HEK293T (cell line): ENCODE data around the gene EYA4.
A peak's percentile ranks its signal among the peaks of the same experiment; 100 is the strongest.
"Not testable (repeated sequence)": the region's sequence is repeated elsewhere in the genome, so short reads cannot be mapped to it uniquely, and the experiment has no call there.

Experiments
- CTCF ChIA-PET: fragments of 350-600 bp; formaldehyde crosslinking; extraction: SDS; loops from one replicate; lab custom pipeline; 2021; ENCODE audit warnings: antibody characterized with exemption, inconsistent platforms; lab: Yijun Ruan, JAX
- POLR2A ChIA-PET: fragments of 350-600 bp; formaldehyde crosslinking; extraction: SDS; loops from one replicate; lab custom pipeline; 2020; ENCODE audit warnings: antibody characterized with exemption, inconsistent platforms; lab: Yijun Ruan, JAX
- DNase-seq: peaks from one replicate; pipeline ENCODE4 v3.0.0; 2012; ENCODE audit warnings: mixed read lengths; ENCODE audit errors: extremely low spot score
- ARNT ChIP-seq: fragments of 450-650 bp; IDR thresholded peaks from 2 replicates; pipeline ENCODE4 v1.6.1; 2017; ENCODE audit warnings: mild to moderate bottlenecking
- BHLHE40 ChIP-seq: fragments of 450-650 bp; IDR thresholded peaks from 2 replicates; pipeline ENCODE4 v1.6.1; 2016; ENCODE audit warnings: mild to moderate bottlenecking, moderate library complexity, borderline replicate concordance
- CTBP1 ChIP-seq: fragments of 450-650 bp; IDR thresholded peaks from 2 replicates; pipeline ENCODE4 v1.6.1; 2016; ENCODE audit warnings: borderline replicate concordance
- ELF4 ChIP-seq: fragments of 450-650 bp; IDR thresholded peaks from 2 replicates; pipeline ENCODE4 v1.6.1; 2017; ENCODE audit warnings: antibody characterized with exemption
- FOXA1 ChIP-seq: fragments of 450-650 bp; IDR thresholded peaks from 2 replicates; pipeline ENCODE4 v1.6.1; 2016; ENCODE audit warnings: mild to moderate bottlenecking
- FOXK2 ChIP-seq: fragments of 450-650 bp; IDR thresholded peaks from 2 replicates; pipeline ENCODE4 v1.6.1; 2016; ENCODE audit warnings: mild to moderate bottlenecking
- FOXM1 ChIP-seq: fragments of 450-650 bp; IDR thresholded peaks from 2 replicates; pipeline ENCODE4 v1.6.1; 2017; ENCODE audit warnings: mild to moderate bottlenecking, borderline replicate concordance
- HDGF ChIP-seq: fragments of 450-650 bp; IDR thresholded peaks from 2 replicates; pipeline ENCODE4 v1.6.1; 2017; ENCODE audit warnings: antibody characterized with exemption, borderline replicate concordance
- L3MBTL2 ChIP-seq: fragments of 450-650 bp; conservative IDR thresholded peaks from 2 replicates; pipeline ENCODE4 v1.6.1; 2016; ENCODE audit warnings: mild to moderate bottlenecking
- LEF1 ChIP-seq: fragments of 450-650 bp; IDR thresholded peaks from 2 replicates; pipeline ENCODE4 v1.6.1; 2017; ENCODE audit warnings: mild to moderate bottlenecking, borderline replicate concordance
- NFRKB ChIP-seq: fragments of 450-650 bp; IDR thresholded peaks from 2 replicates; pipeline ENCODE4 v1.6.1; 2016; ENCODE audit warnings: mild to moderate bottlenecking, moderate library complexity
- SP1 ChIP-seq: fragments of 450-650 bp; IDR thresholded peaks from 2 replicates; pipeline ENCODE4 v1.6.1; 2017
- SUZ12 ChIP-seq: fragments of 450-650 bp; IDR thresholded peaks from 2 replicates; pipeline ENCODE4 v1.6.1; 2016; ENCODE audit warnings: mild to moderate bottlenecking
- TARDBP ChIP-seq: fragments of 450-650 bp; IDR thresholded peaks from 2 replicates; pipeline ENCODE4 v1.6.1; 2016
- ZNF384 ChIP-seq: fragments of 450-650 bp; IDR thresholded peaks from 2 replicates; pipeline ENCODE4 v1.6.1; 2016
- TF ChIP-seq, protein P1 (sequence below): fragments of 450-650 bp; IDR thresholded peaks from 2 replicates; pipeline ENCODE4 v1.6.1; 2016

The EYA4 gene

GRCh38 chr6:133549371-133549801, 308.2 kb downstream of the EYA4 start:
- CTCF ChIA-PET = interaction anchor here (0.6 to 1.1 kb wide), 4 partner anchors 104 to 586 kb away, joined by 3 to 6 read pairs (median 4); no protein-coding TSS in a partner anchor
- DNase-seq = no peak
- TF ChIP-seq SP1 = no peak
- no peak for TF ChIP-seq FOXM1
- TF ChIP-seq, protein P1, sequence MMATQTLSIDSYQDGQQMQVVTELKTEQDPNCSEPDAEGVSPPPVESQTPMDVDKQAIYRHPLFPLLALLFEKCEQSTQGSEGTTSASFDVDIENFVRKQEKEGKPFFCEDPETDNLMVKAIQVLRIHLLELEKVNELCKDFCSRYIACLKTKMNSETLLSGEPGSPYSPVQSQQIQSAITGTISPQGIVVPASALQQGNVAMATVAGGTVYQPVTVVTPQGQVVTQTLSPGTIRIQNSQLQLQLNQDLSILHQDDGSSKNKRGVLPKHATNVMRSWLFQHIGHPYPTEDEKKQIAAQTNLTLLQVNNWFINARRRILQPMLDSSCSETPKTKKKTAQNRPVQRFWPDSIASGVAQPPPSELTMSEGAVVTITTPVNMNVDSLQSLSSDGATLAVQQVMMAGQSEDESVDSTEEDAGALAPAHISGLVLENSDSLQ = no peak
- TF ChIP-seq ELF4 = no peak
- TF ChIP-seq ARNT = no peak
- no peak for TF ChIP-seq HDGF
- TF ChIP-seq L3MBTL2 = no peak
- TF ChIP-seq SUZ12 = no peak
- no peak for TF ChIP-seq LEF1
- TF ChIP-seq CTBP1 = no peak
- TF ChIP-seq NFRKB = no peak
- TF ChIP-seq BHLHE40 = no peak
- no peak for TF ChIP-seq TARDBP
- TF ChIP-seq FOXA1 = no peak
- TF ChIP-seq FOXK2 = no peak
- TF ChIP-seq ZNF384 = no peak
- POLR2A ChIA-PET = no interaction called here

GRCh38 chr6:133550026-133550425, 308.9 kb downstream of the EYA4 start:
- ChIA-PET POLR2A (no interaction called here), CTCF (interaction anchor here (0.7 to 1.1 kb wide), 3 partner anchors 105 to 587 kb away, joined by 3 to 6 read pairs (median 3); no protein-coding TSS in a partner anchor)
- DNase-seq = no peak
- TF ChIP-seq NFRKB (no peak), FOXK2 (no peak), CTBP1 (no peak), TARDBP (no peak), L3MBTL2 (no peak)
- TF ChIP-seq, protein P1 = no peak

DNA sequence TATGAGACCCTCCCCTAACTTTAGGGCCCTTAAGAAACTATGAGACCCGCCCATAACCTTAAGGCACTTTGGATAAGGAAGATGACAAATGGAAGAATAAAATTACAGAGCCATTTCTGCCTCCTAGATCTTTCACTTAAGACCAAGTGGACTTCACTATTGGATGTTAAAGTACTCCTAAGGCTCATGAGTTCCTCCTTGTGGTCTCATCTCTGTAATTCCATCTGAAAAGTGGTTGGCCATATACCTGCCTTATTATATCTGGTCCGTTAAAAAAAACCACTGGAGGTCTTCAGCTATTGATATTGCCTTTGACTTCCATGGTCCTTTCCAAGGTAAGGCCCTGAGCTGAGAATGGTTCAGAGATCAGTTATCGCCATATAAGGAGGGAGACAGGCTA, 310.3 kb downstream of the EYA4 start:
- ChIA-PET POLR2A (no interaction called here), CTCF (interaction anchor here (0.6 to 2.3 kb wide), 6 partner anchors 360 to 727 kb away, joined by 4 to 9 read pairs (median 6); no protein-coding TSS in a partner anchor)
- TF ChIP-seq SP1 (no peak), TARDBP (no peak), FOXM1 (no peak), HDGF (no peak), ARNT (no peak)
- DNase-seq = no peak

DNA sequence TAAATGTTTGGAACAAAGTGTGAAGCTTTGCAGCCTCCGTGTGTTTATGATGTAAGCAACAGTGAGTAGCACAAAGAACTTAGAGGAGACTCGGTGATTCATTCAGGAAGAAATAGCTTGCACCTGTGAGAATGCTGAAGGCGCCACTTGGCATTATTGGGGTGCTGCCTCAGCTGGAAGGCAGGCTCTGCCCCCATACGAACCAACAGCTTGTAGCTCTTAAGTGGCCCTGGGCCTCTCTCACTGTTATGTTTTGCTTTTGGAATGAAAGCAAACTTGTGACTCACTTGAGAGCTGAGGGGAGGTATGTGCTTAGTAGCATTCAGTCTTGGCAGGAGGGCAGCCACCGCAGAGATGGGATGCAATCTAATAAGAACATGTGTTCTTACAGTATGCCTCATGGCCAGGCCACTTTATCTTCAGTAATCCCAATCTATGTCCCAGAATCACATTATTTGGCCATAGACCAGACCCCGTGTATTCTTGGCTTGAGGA, 310.7 kb downstream of the EYA4 start:
- TF ChIP-seq NFRKB (no peak), BHLHE40 (no peak), FOXA1 (no peak), LEF1 (no peak), TARDBP (no peak), ZNF384 (no peak), ARNT (no peak), SP1 (no peak), HDGF (no peak), SUZ12 (no peak), FOXM1 (no peak), ELF4 (no peak), CTBP1 (no peak), L3MBTL2 (no peak)
- TF ChIP-seq, protein P1 = no peak
- DNase-seq = no peak
- ChIA-PET CTCF (interaction anchor here (0.6 to 2.3 kb wide), 7 partner anchors 360 to 728 kb away, joined by 3 to 9 read pairs (median 5); no protein-coding TSS in a partner anchor), POLR2A (no interaction called here)

DNA sequence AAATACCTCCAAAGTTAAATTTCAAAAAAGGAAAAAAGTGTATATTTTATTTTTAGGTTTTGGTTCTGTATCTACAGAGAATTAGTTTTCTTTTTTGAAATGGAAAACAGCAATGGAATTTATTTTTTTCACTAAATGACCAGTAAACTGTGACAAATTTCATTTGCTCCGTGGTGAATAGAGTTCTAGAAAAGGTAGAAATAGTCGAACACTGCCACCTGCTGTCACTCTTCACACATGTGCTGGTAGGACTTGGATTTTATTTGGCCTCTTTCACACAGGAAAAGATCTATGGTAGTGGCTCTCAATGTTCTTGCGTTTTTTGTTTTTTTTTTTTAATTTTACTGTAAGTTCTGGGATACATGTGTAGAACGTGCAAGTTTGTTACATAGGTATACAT, 312.5 kb downstream of the EYA4 start:
- DNase-seq = peak; percentile 64
- ChIA-PET CTCF (no interaction called here), POLR2A (no interaction called here)
- TF ChIP-seq SP1 = no peak
- TF ChIP-seq, protein P1 = peak; percentile 30; the same call in 1 of the 2 replicates
- TF ChIP-seq ZNF384 = 0 out of 2 replicates have a peak, but pooled peaks have one; percentile 48

DNA sequence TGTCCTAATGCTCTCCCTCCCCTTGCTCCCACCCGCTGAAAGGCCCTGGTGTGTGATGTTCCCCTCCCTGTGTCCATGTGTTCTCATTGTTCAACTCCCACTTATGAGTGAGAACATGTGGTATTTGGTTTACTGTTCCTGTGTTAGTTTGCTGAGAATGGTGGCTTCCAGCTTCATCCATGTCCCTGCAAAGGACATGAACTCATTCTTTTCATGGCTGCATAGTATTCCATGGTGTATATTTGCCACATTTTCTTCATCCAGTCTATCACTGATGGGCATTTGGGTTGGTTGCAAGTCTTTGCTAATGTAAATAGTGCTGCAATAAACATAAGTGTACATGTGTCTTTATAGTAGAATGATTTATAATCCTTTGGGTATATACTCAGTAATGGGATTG, 313.0 kb downstream of the EYA4 start:
- DNase-seq, CTCF ChIA-PET, POLR2A ChIA-PET: not testable (repeated sequence)

DNA sequence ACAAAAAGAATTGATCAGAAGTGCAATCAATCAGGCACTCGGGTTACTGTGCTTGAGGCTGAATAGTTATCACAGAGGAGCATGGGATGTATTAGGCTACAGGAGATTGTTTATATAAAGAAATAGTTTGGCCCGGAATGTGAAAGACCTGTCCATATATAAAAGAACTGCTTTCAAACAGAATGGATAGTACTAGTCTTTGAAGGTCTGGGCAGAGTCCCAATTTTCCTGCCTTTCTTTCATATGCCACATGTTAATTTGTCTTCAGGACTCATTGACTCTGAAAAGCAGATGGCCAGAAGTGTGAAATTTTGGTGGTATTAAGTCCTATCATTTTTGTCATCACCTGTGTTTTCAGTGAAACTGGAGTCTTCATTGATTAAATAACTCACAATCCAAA, 314.5 kb downstream of the EYA4 start:
- no peak for DNase-seq
- CTCF ChIA-PET = no interaction called here
- no peak for TF ChIP-seq ZNF384
- TF ChIP-seq TARDBP = no peak
- TF ChIP-seq ELF4 = no peak
- no peak for TF ChIP-seq BHLHE40
- no peak for TF ChIP-seq SP1
- no peak for TF ChIP-seq FOXK2
- TF ChIP-seq ARNT = no peak
- TF ChIP-seq L3MBTL2 = no peak
- TF ChIP-seq SUZ12 = no peak
- TF ChIP-seq FOXA1 = no peak
- TF ChIP-seq CTBP1 = no peak
- POLR2A ChIA-PET = no interaction called here
